Stimulated activated CD8-positive, alpha-beta memory T cell treated with anti-CD3 and anti-CD28 coated beads, Interleukin-2, amount 100 ng/mL, for 1 hour (primary cell): ENCODE measurements around the gene SRM.
"Not testable (repeated sequence)": the region's sequence is repeated elsewhere in the genome, so short reads cannot be mapped to it uniquely, and the experiment has no call there.

ENCODE experiments used
- DNase-seq, 2 donors: peaks; one replicate each; pipeline ENCODE4 v3.0.0-alpha.2; 2020; ENCODE audit warnings: low read depth in 2 of 2

Gene SRM

DNA sequence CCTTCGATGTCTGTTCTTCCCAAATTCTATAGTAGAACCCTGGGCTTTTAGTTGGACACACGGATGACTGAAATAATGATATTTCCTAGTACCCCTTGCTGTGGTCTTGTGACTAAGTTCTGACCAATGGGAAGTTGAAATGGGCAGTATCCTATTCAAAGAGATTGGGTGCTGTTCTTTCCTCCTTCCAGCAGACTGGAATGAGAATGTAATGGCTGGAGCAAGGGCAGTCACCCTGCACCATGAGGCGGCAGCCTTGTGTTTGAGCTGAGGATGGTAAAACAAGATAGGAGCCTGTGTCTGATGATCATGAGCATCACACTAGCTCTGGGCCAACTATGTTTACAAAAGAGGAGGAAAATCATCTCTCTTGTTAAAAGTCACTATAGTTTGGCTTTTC is 5.1 kb upstream of the SRM start:
- no peak for DNase-seq

DNA sequence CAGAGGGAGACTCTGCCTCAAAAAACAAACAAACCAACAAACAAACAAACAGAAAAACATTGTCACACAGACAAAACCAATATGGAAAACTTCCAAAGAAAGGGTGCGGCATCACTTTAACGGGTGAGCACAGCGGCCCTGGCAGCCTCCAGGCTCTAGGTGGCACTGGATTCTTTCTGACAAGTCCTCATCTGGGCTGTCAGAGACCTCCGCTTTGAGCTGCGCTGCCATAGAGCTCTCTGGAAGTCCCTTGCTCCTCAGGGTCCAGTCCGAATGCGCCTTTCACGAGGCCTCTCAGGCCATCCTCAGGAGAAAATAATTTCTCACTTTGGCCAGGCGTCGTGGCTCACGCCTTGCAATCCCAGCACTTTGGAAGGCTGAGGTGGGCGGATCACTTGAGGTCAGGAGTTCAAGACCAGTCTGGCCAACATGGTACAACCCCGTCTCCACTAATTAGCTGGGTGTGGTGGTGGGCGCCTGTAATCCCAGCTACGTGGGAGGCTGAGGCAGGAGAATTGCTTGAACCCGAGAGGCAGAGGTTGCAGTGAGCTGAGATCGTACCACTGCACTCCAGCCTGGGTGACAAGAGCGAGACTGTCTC is 4.2 kb upstream of the SRM start:
- not testable (repeated sequence) for DNase-seq

DNA sequence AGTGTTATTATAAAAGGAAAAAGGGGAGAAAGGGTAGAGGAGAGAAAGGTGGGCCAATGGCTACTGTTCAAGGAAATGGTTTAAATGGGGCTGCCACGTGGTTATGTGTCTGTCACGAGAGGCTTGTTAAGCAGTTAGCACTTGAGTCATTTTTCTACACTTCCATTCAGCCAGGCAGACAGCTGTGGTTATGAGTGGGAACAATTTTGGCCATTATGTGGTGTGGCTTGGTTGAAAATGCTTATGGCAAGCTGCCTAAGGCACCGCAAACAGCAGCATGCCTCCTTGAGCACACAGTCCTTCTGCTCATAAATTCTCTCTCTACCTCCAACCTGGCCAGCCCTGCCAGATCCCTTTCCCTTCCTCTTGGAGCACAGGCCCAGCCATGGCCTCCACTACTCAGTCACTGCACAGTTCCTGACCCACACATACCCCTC is 3.2 kb upstream of the SRM start:
- no peak for DNase-seq

DNA sequence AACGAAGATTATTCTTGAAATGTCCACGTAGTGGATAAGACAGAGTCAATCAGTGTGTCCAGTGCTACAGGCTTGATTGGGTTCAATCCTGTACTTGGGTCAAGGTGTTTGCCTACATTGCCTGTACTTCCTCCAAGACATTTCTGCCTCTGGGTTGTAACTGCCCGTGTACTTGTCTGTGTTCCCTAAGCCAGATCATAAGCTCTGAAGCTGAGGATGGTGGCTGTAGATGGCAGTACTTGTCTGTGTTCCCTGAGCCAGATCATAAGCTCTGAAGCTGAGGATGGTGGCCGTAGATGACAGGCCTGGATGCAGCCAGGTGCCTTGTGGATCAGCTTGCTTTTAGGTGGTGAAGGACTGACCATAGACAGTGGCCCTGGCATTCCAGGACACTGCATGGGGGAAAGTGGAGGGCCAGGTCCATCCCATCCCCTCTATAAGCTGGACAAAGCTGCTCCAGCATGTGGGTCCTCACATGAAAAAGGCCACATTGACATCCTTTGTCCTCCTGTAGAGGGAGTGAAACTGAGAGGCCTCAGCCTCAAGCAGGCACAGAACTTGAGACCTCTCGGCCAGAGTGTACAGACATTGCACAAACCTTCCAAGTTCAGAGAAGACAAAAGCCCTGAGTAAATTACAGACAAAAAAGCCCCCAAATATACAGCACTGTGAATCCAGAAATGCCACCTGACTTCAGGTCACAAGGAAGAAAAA is 2.0 kb upstream of the SRM start:
- DNase-seq, result no peak

DNA sequence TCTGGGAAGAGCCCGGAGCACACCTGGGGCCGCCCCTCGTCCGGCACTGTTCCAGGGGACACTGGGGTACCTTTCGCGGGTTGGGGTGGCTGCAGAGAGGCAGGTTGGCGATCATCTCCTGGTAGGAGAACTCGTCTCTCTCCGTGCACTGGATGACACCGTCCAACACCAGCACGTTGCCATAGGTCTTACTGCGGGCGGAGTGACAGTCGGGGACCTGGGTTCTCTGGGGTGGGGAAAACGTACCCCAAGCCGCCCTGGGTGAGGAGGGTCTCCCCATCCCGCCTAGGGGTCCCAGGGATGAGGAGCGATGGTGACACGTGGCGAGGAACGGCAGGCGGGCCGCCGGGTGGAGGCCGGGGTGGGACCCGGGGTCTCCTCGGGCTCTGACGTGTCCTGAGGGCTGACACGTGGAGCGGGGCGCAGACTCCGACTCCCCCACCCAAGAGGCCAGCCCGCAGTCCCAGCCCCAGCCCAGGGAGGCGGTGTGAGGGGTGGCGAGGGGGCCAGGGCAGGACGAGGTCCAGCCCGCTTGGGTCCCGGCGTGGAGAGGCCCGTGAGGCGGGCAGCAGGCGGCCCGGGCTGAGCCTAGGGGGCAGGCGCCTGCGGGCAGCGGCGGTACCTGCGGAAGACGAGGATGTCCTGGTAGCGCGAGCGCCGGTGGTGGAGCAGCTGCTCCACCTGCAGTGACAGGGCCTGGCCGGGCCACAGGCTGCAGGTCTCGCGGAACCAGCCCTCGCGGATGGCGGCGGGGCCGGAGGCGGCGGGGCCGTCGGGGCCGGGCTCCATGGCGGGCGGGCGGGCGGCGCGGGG is 457 bp downstream of the SRM start:
- no peak for DNase-seq

DNA sequence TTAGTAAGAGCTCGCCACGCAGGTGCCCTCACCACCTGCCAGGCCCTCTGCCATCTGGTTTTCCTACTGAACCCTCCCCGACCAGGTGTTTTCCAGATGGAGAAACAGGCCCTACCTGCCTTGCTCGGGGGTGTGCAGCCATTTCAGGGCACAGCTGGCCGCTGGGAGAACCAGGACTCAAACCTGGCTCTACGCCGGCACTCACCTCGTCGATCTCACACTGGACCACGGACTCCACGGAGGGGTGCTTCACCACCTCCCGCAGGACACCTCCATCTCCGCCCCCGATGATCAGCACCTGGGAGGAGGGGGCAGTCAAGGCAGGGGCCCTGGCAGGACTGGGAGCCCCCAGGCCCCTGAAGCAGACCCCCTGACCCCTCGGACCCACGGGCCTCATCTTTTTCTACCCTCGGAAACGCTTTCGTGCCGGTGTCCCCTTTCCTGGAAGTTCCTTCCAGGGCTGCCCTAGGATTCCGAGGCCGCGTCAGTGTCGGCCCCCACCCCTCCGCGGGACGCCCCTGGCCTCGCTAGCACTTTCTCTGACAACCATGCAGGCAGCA is 1.1 kb downstream of the SRM start:
- DNase-seq, result no peak

DNA sequence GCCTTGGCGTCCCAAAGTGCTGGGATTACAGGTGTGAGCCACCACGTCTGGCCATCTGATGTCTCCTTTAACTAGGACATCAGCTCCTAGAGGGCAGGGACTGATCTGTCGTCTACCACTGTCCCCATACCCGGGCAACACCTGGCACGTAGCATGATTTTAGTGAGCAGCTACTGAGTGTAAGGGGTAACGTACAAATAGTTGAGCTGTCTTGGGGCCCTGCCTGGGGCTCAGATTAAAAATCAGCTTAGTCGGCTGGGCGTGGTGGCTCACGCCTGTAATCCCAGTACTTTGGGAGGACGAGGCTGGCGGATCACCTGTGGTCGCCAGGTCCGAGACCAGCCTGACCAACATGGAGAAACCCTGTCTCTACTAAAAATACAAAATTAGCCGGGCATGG is 1.8 kb downstream of the SRM start:
- no peak for DNase-seq

DNA sequence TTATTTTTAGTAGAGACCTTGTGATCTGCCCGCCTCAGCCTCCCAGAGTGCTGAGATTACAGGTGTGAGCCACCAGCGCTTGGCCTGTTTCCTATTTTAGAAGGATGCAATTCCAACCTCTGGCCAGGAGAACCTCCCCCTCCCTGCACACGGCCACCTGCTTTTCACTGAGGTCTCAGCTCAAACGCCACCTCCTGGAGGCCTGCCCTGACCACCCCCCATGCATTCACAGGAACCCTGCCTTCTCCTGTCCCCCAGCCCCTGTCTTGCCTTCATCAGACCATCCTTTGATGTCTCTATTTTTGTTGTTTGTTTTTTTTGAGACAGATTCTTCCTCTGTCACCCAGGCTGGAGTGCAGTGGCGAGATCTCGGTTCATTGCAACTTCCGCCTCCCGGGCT is 2.3 kb downstream of the SRM start:
- no peak for DNase-seq

DNA sequence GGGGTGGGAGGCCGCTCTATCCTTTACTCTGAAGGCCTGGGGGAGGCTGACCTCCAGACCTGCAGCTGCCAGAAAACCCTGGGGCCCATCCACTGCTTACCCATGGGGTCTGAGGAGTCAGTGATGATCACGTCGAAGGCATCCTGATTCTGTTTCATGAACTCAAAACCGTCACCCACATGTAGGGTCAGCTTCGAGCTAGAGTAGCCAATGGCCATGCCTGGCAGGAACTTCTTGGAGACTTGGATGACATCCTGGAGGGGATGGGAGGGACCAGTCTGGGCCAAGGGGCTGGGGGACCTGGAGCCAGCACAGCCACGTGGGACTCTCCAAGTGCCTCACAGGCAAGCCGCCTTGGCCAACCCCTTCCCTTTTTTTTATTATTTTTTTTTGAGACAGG is 3.3 kb downstream of the SRM start:
- DNase-seq, result no peak

DNA sequence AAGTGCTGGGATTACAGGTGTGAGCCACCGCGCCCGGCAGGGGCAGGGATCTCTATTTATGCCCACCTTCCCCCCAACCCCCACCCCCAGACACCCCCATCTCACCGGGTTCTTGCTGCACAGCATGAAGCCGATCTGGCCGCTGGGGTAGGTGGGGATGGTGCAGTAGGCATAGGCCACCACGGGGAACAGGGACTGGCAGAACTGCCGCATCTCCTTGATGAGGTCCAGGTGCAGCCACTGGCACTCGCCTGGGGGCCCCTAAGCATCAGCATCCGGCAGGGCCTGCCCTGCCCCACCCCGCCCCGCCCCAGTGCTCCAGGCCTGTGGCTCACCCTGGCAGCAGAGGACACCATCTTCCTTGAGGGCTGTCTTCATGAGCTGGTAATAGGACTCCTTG is 4.1 kb downstream of the SRM start:
- no peak for DNase-seq

DNA sequence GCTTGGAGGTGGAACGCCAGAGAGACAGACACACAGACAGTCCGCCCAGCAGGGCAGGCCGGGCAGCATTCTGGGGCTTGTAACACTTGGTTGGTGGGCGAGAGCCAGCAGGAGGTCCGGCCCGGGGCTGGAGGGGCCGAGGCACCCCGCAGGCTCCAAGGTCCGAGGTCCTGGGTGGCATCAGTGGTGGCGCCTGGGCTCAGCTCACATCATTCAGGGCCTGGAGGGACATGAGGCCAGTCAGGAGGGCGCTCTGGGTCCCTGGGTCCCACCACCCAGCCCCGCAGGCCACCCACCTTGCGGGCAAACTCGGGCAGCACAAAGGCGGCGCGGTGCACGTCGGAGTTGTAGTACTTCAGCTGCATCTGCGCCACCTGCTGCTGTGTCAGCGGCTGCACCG is 5.2 kb downstream of the SRM start:
- DNase-seq, result no peak

DNA sequence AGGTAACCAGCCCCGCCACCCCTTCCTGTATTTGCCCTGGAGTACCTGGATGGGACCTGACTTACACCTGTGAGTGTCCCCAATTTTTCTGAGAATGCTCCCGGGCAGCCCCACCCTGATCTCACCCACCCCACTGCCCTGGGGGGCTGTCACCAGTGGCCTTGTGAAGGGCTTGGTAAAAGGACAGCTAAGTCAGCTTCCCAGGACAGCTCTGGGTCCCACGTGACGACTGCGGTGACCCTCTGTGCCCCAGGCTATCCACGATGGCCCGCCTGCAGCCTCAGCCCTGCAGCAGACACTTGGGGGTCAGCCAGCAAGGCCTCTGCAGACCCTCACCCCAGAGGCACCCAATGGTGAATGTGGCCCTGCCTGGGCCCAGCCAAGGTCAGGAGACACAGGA is 5.6 kb downstream of the SRM start:
- DNase-seq, result no peak

DNA sequence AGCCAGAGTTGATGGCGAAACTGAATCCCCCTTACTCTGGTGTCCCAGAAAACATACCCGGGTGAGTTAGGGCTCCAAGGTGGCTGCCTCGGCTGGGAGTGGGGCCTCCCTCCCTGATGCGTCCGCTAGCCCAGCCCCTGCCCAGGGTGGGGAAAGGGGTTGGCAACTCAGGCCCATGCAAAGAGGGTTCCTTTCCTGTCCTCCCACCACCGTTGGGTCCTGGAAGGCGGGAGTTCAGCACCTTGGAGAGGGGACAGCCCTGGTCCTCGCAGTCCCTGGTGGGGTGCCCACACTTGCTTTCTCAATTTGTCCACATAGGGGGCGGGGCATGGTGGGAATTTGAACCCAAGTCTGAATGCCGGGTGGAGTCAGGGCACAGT is 6.1 kb downstream of the SRM start:
- no peak for DNase-seq

DNA sequence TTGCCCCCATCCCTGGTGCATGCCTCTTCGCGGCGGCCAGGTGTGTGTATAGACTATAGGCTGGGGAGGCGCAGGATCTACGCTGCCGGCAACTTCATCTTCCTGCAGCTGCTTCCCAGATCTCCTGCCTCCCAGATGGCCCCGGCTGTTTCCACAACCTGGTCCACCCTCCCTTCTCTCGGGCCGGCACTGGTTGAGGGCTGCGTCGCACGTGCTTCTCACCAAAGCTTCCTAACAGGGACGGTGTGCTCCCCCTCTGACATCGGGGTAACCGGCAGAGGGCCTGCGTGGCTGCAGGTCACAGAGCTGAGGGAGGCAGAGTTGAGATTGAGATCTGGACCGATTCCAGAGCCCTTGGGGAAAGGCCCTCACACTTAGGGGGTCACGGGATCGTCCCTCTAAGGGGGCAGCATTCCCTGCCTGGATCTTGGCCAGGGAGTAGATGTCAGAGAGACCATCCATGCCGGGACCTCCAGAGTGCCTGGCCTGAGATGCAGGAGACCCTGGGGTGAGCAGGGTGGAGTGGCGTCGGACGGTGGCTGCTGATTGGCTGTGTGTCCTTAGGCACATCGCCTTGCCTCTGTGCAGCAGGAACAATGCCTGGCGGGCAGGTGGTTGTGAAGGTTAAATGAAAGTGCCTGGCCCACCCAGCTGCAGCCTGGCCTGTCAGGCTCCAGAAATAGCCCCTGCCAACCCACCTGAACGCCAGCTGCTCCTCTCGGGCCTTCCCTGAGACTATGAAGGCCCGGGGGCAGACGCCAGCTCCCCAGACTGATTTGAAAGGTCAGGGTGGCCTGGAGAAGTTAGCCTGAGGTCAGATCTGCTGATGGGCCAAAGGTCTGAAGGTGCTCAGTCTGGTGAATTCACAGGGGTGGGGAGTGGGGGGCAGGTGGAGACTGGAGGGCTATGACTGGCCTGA is 6.7 kb downstream of the SRM start:
- no peak for DNase-seq

DNA sequence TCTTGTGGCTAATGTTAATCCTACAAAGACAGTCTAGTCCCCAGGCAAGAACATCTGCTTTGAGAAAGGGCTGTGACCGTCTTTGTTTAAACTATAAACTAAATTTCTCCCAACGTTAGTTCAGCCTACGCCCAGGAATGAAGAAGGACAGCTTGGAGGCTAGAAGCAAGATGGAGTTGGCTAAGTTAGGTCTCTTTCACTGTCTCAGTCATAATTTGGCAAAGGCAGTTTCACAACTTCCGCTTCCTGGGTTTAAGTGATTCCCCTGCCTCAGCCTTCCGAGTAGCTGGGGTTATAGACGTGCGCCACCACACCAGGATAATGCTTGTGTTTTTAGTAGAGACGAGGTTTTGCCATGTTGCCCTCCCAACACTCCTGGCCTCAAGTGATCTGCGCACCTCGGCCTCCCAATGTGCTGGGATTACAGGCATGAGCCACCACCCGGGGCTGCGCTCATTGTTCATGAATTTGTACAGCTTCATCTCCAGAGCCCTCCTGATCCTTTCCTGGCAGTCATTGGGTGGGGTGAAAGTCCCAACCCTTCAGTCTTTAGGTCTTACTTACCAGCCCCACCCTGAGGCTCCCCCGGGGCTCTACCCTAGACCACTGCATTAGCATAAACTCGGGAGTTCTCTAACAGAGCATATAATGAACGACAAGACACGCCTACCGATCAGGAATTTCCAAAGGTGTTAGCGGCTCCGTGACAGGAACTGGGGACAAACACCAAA is 7.9 kb downstream of the SRM start:
- DNase-seq, result no peak

DNA sequence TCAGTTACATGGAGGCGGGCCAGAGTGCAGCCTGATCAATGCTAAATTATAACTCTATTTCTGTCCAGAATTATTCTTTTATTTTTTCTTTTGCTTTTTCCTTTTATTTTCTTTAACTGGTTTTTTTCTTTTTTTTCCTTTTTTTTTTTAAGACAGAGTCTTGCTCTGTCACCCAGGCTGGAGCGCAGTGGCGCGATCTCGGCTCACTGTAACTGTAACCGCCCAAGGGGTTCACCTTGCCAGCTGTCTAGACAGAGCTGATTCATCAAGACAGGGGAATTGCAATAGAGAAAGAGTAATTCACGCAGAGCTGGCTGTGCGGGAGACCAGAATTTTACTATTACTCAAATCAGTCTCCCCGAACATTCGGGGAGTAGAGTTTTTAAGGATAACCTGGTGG is 8.7 kb downstream of the SRM start:
- not testable (repeated sequence) for DNase-seq

DNA sequence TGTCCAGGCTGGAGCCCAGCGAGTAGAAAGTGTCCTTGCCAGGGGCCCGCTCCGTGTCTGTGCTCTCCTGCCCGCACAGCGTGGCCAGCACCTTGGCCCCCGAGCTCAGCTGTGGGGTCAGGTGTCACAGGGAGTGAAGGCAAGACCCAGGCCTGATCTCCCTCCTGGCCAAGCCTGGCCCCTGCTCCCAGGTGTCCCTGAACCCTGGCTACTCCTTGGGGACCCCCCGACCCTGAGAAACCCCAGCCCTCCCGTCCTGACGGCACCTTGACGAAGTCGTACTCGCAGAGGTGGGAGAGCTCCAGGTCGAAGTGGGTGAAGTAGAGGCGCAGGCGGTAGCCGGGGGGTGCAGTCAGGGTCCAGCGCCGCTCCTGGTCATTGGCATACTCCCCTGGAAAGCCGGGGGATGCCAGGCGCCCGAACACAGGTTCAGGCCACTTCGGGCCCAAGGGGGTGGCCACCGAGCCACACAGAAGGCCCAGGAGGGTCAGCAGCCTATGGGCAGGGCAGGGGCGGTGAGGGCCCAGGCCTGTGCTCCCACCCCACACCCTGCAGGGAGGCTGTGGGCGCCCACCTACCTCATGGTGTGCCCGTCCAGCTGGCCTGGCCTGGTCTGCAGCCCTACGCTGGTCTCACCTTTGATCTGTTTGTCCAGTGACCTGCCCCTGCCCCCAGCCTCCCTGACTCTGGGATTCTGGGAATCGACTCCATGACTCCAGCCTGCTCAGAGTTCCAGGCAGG is 13.0 kb downstream of the SRM start, which contains the start of gene MASP2:
Gene MASP2, minus strand, starts transcription at position 615 of the 741 bp plus-strand sequence. Its CDS starts 32 bp downstream, at position 583.
- DNase-seq, result no peak

DNA sequence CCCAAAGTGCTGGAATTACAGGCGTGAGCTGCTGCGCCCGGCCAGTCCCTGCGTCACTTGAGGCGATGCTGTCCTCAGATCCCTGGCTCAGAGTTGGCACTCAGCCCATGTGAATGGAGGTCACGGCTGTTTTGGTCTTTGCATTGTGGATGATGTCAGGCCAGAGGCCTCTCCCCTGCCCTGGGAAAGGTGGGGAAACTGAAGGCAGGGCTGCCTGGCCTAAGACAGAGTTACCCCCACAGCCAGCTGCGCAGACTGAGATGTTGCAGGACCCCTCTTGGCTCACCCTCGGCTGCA is 13.6 kb downstream of the SRM start:
- no peak for DNase-seq

DNA sequence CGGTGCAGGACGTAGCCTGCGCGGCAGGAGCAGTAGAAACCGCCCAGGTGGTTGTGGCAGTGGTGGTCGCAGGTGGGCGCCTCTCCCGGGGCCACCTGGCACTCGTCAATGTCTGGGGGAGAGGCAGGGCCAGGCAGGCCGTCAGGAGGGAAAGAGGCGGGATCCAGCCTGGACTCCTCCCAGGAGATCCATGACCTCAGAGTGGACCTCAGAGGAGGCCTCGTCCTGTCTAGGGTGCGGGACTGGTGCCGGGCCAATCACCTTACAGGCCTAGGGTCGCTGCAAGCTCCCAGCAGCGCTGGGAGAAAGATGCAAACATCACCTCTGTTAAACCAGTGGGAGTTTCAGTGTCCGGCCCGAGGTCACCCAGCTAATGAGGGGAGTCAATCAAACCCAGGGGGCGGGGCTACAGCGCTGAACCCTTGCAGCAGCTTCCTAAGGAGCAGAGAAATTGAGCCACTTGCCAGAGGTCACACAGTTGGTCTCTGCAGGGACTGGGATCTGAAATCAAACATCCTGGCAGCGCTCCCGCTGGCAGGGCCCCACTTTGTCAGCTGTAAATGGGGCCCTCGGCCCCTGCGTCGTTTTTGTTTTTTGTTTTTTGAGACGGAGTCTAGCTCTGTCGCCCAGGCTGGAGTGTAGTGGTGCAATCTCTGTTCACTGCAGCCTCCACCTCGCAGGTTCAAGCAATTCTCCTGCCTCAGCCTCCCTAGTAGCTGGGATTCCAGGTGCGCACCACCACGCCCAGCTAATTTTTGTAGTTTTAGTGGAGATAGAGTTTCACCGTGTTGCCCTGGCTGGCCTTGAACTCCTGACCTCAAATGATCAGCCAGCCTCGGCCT is 14.2 kb downstream of the SRM start:
- DNase-seq, result no peak
